Measurements from ENCODE around the gene TYMP.

The TYMP gene

DNA sequence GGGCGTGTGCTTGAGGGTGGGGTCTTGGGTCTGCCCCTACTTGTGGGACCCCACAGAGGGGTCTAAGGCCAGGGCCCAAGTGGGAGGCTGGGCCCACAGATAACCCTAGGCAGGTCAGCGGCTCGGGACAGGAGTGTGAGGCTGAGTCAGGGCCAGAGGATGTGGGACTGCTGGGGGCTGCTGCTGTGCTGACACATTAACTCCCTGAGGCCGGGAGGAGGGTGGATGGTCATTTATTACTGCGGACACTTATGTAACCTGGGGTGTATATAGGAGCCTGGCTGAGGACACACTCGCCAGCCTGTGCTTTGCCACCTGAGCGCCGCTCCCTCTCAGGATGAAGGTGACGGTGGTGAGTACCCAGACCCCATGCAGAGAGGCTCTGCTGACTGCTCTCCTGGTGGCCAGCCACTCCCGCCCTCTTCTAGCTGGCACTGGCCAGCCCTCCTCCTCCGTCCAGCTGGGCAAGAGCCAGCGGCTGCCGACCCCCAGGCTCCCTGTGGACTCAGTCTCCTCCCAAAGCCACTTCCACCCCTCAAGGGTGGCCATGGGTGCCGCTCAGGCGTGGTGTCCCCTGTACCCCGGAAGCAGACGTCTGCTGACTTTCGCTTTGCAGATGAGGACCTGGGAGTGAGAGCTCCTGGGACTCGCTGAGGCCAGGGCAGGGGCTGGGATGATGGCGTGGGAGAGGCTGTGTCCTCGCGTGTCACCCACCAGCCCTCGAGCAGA, 43.1 kb downstream of the TYMP start, which contains the start of gene MIOX:
TSS of gene MIOX (plus strand) at position 299 of the 729 bp plus-strand sequence. CDS start at position 338, 39 bp downstream.
- TF ChIP-seq, protein P1, sequence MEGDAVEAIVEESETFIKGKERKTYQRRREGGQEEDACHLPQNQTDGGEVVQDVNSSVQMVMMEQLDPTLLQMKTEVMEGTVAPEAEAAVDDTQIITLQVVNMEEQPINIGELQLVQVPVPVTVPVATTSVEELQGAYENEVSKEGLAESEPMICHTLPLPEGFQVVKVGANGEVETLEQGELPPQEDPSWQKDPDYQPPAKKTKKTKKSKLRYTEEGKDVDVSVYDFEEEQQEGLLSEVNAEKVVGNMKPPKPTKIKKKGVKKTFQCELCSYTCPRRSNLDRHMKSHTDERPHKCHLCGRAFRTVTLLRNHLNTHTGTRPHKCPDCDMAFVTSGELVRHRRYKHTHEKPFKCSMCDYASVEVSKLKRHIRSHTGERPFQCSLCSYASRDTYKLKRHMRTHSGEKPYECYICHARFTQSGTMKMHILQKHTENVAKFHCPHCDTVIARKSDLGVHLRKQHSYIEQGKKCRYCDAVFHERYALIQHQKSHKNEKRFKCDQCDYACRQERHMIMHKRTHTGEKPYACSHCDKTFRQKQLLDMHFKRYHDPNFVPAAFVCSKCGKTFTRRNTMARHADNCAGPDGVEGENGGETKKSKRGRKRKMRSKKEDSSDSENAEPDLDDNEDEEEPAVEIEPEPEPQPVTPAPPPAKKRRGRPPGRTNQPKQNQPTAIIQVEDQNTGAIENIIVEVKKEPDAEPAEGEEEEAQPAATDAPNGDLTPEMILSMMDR (IDR thresholded peaks at IDR 0.05; ENCODE audit: low read depth, low read length, missing control alignments), result no peak
- no peak for DNase-seq (ENCODE audit: extremely low read depth, low read depth)
- no peak within 1 kb of the TSS for H3K4me3 ChIP-seq (replicated peaks; ENCODE audit: low read depth, low read length)

DNA sequence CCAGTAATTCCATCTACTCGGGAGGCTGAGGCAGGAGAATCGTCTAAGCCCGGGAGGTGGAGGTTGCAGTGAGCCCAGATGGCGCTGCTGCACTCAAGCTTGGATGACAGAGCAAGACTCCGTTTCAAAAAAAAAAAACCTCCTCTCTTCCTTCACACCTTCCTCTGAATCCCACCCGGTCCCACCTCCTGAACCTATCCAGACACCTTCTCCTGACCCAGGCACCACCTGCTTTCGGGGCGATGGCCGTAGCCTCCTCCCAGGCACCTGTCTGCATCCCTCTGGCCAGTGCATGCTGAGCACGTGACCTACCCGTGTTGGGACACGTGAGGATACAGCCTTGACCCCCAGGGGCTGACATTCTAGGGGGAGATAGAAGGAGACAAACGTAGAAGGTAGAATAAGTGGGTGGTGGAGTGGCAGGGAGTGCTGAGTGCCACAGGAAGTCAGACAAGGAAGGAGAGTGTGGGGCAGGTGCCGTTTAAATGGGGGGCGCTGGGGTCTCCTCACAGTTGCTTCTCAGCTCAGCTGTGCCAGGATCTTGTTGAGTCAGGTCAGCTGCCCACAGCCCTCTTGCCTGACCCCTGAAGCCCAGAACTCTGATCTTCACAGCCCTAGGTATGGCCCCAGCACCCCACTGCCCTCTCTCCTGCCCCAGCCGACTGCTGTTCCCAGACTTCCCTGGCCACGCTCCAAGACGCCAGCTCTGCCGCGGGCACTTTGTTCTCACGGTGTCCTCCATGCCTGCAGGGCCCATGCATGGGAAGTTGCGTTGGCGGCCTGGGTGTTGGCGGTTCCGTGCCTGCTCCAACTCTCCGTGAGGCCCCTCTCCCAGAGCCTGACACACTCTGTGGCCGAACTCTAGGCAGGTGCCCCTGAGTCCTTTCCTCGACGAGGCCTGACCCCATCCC, 44.3 kb downstream of the TYMP start:
- no peak overlapping the region for H3K4me3 ChIP-seq (replicated peaks; ENCODE audit: low read depth, low read length)
- no peak for DNase-seq (ENCODE audit: extremely low read depth, low read depth)
- TF ChIP-seq, protein P1 (IDR thresholded peaks at IDR 0.05; ENCODE audit: low read depth, low read length, missing control alignments), result no peak

DNA sequence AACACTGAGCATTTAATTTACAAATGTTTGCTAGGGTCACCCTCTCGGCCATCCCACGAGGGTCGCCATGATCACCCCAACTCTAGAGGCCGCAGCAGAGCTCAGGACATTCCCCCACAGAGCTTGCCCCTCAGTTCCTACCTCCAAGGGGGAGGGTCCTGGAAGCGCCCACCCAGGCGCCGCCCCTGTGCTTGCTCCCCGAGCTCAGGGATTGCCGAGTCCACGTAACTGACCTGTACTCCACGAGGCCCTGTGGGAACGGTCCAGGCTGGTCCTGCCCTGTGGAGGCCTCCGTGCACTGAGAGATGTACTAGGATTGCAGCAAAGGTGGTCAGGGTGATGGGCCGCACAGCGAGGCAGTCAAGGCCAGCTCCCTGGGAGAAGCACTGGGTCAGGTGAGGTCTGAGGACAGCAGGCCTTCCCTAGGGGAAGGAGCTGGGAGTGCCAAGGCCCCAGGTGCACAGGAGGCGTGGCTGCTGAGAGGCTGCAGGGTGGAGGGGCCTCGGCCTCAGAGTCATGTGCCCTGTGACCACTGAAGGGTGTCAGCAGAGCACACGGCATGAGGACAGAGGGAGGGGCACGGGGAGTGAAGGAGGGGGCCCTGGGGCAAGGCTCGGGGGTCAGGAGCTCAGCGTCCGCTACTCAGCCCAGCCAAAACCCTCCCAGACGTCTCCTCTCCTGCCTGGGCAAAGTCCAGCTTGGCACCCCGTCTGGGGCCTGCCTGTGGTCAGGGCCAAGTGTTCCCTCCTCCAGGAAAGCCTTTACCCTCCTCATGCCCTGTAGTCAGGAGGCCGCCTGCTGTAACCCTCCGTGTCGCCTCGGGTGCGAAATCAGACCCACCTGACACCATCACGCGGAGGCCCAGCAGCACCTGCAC, 45.6 kb downstream of the TYMP start:
- TF ChIP-seq, protein P1 (IDR thresholded peaks at IDR 0.05; ENCODE audit: low read depth, low read length, missing control alignments), result no peak
- DNase-seq (ENCODE audit: extremely low read depth, low read depth), result no peak

DNA sequence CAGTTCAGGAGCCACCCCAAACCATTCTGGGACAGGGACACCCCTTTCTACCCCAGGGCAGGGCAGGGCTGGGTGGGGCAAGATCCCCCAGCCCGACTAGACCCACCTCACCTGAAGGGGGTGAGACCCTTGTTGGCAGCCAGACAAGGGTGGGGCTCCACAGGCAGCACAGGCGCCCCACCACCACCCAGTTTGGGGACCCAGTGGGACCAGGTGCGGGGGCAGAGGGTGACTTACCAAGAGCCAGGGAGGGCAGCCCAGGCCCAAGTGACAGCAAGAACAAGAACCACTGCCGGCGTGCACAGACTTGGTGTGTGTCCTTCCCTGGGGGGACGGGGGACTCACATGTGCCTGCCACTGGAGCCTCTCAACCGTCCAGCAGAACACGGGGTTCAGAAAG, 46.3 kb downstream of the TYMP start:
- TF ChIP-seq, protein P1 (IDR thresholded peaks at IDR 0.05; ENCODE audit: low read depth, low read length, missing control alignments), result no peak
- no peak for DNase-seq (ENCODE audit: extremely low read depth, low read depth)
- H3K4me3 ChIP-seq (replicated peaks; ENCODE audit: low read depth, low read length), result no peak overlapping the region

More for the DNA sequence above, 45.6 kb downstream of the TYMP start:
- no peak overlapping the region for H3K4me3 ChIP-seq (replicated peaks; ENCODE audit: low read depth, low read length)

DNA sequence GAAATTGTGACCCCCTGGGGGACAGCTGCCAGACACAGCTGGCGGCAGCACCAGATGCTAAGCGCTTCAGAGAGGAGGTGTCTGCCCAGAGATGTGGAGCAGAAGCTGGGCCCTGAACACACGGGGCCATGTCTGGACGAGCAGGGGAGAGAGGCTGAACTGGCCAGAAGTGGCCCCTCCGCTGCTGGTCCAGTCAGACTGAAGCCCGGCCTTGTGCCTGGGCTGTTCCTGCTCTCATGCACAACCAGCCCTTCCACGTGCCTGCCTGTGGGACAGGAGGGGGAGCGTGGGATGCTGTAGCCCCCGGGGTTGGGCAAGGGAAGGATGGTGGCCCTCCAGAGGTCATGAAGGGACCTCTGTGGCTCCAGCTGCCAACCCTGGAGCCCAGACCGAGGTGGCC, 46.7 kb downstream of the TYMP start:
- TF ChIP-seq, protein P1 (IDR thresholded peaks at IDR 0.05; ENCODE audit: low read depth, low read length, missing control alignments), result no peak
- H3K4me3 ChIP-seq (replicated peaks; ENCODE audit: low read depth, low read length), result no peak overlapping the region

More for the DNA sequence above, 46.7 kb downstream of the TYMP start:
- DNase-seq (ENCODE audit: extremely low read depth, low read depth), result no peak

Measured in HFF-Myc (cell line).